IMR-90 (cell line): Measurements from ENCODE around the gene SYMPK.

ENCODE experiments used
- BHLHE40 ChIP-seq: fragments of 150-350 bp; IDR thresholded peaks from 2 replicates; pipeline ENCODE4 v1.6.1; 2016; ENCODE audit warnings: mild to moderate bottlenecking, low read depth, low read length
- CEBPB ChIP-seq: IDR thresholded peaks from 2 replicates; pipeline ENCODE4 v1.6.1; 2012; ENCODE audit warnings: low read depth, low read length, improper control_type of control experiment
- CHD1 ChIP-seq: IDR thresholded peaks from 2 replicates; pipeline ENCODE4 v1.6.1; 2012; ENCODE audit warnings: low read depth, low read length, improper control_type of control experiment
- CTCF ChIP-seq: conservative IDR thresholded peaks from 2 replicates; pipeline ENCODE4 v1.5.1; 2012; ENCODE audit warnings: mild to moderate bottlenecking, low read depth, low read length, improper control_type of control experiment
- ELK1 ChIP-seq: fragments of 150-350 bp; IDR thresholded peaks from 2 replicates; pipeline ENCODE4 v1.6.1; 2016; ENCODE audit warnings: low read depth, mild to moderate bottlenecking, low read length, moderate library complexity, borderline replicate concordance
- MAFK ChIP-seq: IDR thresholded peaks from 2 replicates; pipeline ENCODE4 v1.6.1; 2012; ENCODE audit warnings: low read depth, low read length, improper control_type of control experiment
- POLR2A ChIP-seq: IDR thresholded peaks from 2 replicates; pipeline ENCODE4 v1.6.1; 2012; ENCODE audit warnings: mild to moderate bottlenecking, low read depth, low read length
- RAD21 ChIP-seq: IDR thresholded peaks from 2 replicates; pipeline ENCODE4 v1.6.1; 2012; ENCODE audit warnings: low read length, improper control_type of control experiment
- RCOR1 ChIP-seq: IDR thresholded peaks from 2 replicates; pipeline ENCODE4 v1.6.1; 2012; ENCODE audit warnings: mild to moderate bottlenecking, low read length, improper control_type of control experiment; ENCODE audit not compliant: insufficient replicate concordance
- RFX5 ChIP-seq: IDR thresholded peaks from 2 replicates; pipeline ENCODE4 v1.8.0; 2012; ENCODE audit warnings: low read depth, mild to moderate bottlenecking, low read length, moderate library complexity
- SMC3 ChIP-seq: fragments of 150-350 bp; IDR thresholded peaks from 2 replicates; pipeline ENCODE4 v1.6.1; 2016; ENCODE audit warnings: low read depth, mild to moderate bottlenecking, antibody characterized with exemption, low read length, moderate library complexity
- USF2 ChIP-seq: fragments of 150-350 bp; IDR thresholded peaks from 2 replicates; pipeline ENCODE4 v1.6.1; 2017; ENCODE audit warnings: mild to moderate bottlenecking, antibody characterized with exemption, low read length, low read depth

GRCh38 chr19:45782162-45782691 is 80.7 kb downstream of the SYMPK start, which contains the start of gene DMPK:
- TF ChIP-seq CTCF (no peak), BHLHE40 (no peak), USF2 (no peak), POLR2A (no peak), RFX5 (no peak), CHD1 (no peak), ELK1 (no peak), RCOR1 (no peak), RAD21 (no peak), CEBPB (no peak), SMC3 (no peak), MAFK (no peak)
